MM.1S (cell line): ENCODE results near the gene EPHA6.

Experiments used
- EZH2 ChIP-seq: fragments of 300-600 bp; sonication (generic); optimal IDR thresholded peaks from 2 replicates; pipeline ENCODE3; 2017; ENCODE audit warnings: low read depth, mild to moderate bottlenecking, antibody characterized with exemption, low read length, mixed read lengths
- EZH2phosphoT487 ChIP-seq: fragments of 300-600 bp; sonication (generic); IDR thresholded peaks from 2 replicates; pipeline ENCODE4 v1.6.1; 2018; ENCODE audit warnings: antibody characterized with exemption, low read length
- TF ChIP-seq, protein P1 (sequence below): fragments of 300-600 bp; sonication (generic); IDR thresholded peaks from 2 replicates; pipeline ENCODE4 v1.5.1; 2016; ENCODE audit warnings: antibody characterized with exemption, low read length, mixed read lengths

DNA sequence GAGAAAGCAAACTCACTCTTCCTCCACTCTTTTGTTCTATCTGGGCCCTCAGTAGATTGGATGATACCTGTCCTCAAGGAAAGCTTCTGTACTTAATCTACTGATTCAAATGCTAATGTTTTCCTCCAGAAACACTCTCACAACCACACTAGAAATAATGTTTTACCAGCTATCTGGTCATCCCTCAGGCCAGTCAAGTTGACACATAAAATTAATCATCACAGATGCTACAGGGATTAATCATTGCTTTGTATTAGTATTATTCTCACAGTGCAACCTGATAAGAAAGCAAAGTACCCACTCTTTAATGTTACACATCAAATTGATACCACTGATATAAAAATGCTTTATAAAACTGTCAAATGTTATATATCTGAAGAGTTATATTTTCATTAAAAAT lies 897.3 kb downstream of the EPHA6 start:
- TF ChIP-seq EZH2 (no peak), EZH2phosphoT487 (no peak)
- TF ChIP-seq, protein P1, sequence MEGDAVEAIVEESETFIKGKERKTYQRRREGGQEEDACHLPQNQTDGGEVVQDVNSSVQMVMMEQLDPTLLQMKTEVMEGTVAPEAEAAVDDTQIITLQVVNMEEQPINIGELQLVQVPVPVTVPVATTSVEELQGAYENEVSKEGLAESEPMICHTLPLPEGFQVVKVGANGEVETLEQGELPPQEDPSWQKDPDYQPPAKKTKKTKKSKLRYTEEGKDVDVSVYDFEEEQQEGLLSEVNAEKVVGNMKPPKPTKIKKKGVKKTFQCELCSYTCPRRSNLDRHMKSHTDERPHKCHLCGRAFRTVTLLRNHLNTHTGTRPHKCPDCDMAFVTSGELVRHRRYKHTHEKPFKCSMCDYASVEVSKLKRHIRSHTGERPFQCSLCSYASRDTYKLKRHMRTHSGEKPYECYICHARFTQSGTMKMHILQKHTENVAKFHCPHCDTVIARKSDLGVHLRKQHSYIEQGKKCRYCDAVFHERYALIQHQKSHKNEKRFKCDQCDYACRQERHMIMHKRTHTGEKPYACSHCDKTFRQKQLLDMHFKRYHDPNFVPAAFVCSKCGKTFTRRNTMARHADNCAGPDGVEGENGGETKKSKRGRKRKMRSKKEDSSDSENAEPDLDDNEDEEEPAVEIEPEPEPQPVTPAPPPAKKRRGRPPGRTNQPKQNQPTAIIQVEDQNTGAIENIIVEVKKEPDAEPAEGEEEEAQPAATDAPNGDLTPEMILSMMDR = no peak
